Mucosa of rectum (tissue), 2 donors: ENCODE results near the gene MGAT2.
"Not testable (repeated sequence)": the region's sequence is repeated elsewhere in the genome, so short reads cannot be mapped to it uniquely, and the experiment has no call there.

Experiments
- H3K27ac ChIP-seq, 2 donors: one replicate each; pipeline ENCODE4 v1.7.0; 2013; ENCODE audit warnings: inconsistent platforms in 2 of 2, low read depth in 2 of 2, low read length in 2 of 2
- H3K27me3 ChIP-seq, 2 donors: one replicate each; pipeline ENCODE4 v1.7.0; 2013; ENCODE audit warnings: low read length in 2 of 2; ENCODE audit not compliant: control insufficient read depth in 2 of 2, insufficient read depth in 2 of 2
- H3K36me3 ChIP-seq, 2 donors: one replicate each; pipeline ENCODE4 v1.7.0; 2013; ENCODE audit warnings: low read length in 2 of 2; ENCODE audit not compliant: control insufficient read depth in 2 of 2, insufficient read depth in 2 of 2
- H3K4me1 ChIP-seq, 2 donors: one replicate each; pipeline ENCODE4 v1.7.0; 2013; ENCODE audit warnings: low read length in 2 of 2, mild to moderate bottlenecking in 1 of 2; ENCODE audit not compliant: control insufficient read depth in 2 of 2, insufficient read depth in 2 of 2
- H3K4me3 ChIP-seq, 2 donors: one replicate each; pipeline ENCODE4 v1.7.0; 2013; ENCODE audit warnings: low read length in 2 of 2
- H3K9ac ChIP-seq, 2 donors: one replicate each; pipeline ENCODE4 v1.7.0; 2013; ENCODE audit warnings: low read length in 2 of 2, low read depth in 1 of 2, mild to moderate bottlenecking in 1 of 2
- H3K9me3 ChIP-seq, 2 donors: one replicate each; pipeline ENCODE4 v1.7.0; 2013; ENCODE audit warnings: low read length in 2 of 2; ENCODE audit not compliant: control insufficient read depth in 2 of 2
- donor health status: healthy.
- donor health status: Normal muscosa, but diverticular disease.

MGAT2 gene

DNA sequence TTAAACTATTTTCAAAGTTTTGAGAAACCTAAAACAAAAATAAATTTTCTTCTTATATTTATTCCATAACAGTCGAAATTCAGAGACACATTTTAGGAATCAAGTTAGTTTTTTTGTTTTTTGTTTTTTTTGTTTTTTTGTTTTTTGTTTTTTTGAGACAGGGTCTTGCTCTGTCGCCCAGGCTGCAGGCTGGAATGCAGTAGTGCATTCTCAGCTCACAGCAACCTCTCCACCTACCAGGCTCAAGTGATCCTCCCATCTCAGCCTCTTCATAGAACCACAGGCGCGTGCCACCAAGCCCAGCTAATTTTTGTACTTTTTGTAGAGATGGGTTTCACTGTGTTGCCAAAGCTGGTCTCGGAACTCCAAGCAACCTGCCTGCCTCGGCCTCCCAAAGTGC is 32.9 kb downstream of the MGAT2 start:
- H3K27ac ChIP-seq, result no peak overlapping the region
- H3K4me3 ChIP-seq, result no peak overlapping the region
- no peaks in the 10 kb centered on the region for H3K9me3 ChIP-seq
- no peaks in the 10 kb centered on the region for H3K27me3 ChIP-seq
- H3K36me3 ChIP-seq, result no peaks in the 10 kb centered on the region
- H3K9ac ChIP-seq, result no peak overlapping the region
- no peaks in the 10 kb centered on the region for H3K4me1 ChIP-seq

DNA sequence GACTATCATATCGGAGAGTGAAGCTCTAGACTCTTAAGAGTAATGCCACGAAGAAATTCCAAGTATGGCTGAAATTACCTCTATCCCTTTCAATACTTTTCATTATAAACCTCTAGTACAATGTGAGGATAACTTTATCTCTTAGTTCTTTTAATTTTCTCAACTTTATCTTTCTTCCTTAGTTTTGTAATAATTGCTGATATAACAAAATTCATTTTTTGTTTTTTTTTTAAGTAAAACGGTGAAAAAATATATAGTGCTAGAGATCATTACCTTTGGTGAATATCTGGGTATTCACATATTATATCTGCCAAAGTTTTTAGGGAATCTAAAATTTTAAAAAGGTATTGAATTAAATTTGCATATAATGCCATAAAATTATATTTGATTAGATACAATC is 33.9 kb downstream of the MGAT2 start:
- Histone ChIP-seq H3K27me3 (no peaks in the 10 kb centered on the region), H3K4me1 (peaks cover 0 to under 1% of the 10 kb centered on the region in 2 donors), H3K36me3 (no peaks in the 10 kb centered on the region), H3K9ac (no peak overlapping the region), H3K4me3 (no peak overlapping the region), H3K9me3 (no peaks in the 10 kb centered on the region), H3K27ac (no peak overlapping the region)

DNA sequence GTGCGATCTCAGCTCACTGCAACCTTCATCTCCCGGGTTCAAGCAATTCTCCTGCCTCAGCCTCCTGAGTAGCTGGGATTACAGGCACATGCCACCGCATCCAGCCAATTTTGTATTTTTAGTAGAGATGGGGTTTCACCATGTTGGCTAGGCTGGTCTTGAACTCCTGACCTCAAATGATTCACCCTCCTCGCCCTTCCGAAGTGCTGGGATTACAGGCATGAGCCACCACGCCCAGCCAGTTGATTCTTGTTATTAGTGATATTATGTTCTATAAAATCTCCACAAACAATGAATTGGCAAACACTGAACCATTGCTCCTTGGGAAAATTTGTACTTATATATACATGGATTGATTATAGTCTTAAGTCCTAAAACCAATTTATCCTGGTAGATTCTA is 36.9 kb downstream of the MGAT2 start:
- H3K27ac ChIP-seq, H3K36me3 ChIP-seq, H3K4me1 ChIP-seq, H3K9ac ChIP-seq, H3K9me3 ChIP-seq, H3K4me3 ChIP-seq, H3K27me3 ChIP-seq: not testable (repeated sequence)

DNA sequence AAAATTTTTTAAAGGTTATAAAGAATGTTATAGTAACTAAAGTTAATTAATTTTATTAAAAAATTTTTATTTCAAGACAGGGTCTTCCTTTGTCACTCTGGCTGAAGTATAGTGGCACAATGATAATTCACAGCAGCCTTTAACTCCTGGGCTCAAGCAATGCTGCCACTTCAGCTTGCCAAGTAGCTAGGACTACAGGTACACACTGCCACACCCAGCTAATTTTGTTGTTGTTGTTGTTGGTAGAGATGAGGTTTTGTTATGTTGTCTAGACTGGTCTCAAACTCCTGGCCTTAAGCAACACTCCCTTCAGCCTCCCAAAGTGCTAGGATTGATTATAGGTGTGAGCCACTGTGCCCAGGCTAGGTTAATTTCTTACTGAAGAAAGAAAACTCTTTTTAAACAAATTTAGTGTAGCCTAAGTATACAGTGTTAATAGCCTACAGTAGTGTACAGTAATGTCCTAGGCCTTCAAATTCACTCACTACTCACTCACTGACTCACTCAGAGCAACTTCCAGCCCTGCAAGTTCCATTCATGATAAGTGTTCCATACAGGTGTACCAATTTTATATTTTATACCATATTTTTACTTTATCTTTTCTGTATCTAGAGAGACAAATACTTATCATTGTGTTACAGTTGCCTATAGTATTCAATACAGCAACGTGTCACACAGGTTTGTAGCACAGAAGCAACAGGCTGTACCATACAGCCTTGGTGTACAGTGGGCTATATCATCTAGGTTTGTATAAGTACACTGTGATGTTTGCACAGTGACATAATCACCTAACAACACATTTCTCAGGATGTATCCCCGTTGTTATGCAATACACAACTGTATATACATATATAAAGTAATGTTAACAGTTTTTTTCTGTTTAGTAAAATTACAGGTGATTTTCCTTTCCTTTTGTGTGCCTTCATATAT is 39.2 kb downstream of the MGAT2 start:
- Histone ChIP-seq H3K27me3 (no peaks in the 10 kb centered on the region), H3K4me3 (no peak overlapping the region), H3K4me1 (peaks cover 0 to 6% of the 10 kb centered on the region in 2 donors), H3K36me3 (no peaks in the 10 kb centered on the region), H3K9ac (no peak overlapping the region), H3K9me3 (no peaks in the 10 kb centered on the region), H3K27ac (peak overlapping the region in 1 of 2 donors; percentile 55)

DNA sequence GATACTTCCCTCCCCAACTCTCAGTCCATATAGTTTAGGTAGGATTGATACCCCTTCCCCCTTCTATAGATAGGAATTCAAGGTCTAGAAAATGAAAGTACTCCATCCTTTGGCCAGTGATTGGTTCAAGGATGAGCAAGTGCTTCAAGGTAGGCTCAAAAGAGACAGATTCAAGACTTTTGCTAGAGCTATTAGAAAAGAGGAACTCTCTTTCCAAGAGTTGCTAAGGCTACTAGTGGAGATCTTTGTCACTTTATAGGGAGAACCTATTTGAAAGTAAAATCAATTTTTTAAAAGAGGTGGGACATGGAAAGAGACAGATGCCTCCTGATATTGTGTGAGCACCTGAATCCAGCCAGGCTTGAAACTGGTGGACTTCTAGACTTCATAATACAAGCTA is 49.9 kb downstream of the MGAT2 start:
- Histone ChIP-seq H3K27ac (no peak overlapping the region), H3K4me1 (no peaks in the 10 kb centered on the region), H3K36me3 (no peaks in the 10 kb centered on the region), H3K9ac (no peak overlapping the region), H3K4me3 (no peak overlapping the region), H3K27me3 (no peaks in the 10 kb centered on the region), H3K9me3 (no peaks in the 10 kb centered on the region)
